HG02588 (cell line): ENCODE data around the gene ECI1.
"Not testable (repeated sequence)": the region's sequence is repeated elsewhere in the genome, so short reads cannot be mapped to it uniquely, and the experiment has no call there.

Experiments
- ATAC-seq: cut with Tn5 transposase; IDR thresholded peaks from one replicate; pipeline ENCODE4 v1.9.1; 2021; ENCODE audit warnings: mild to moderate bottlenecking, moderate library complexity; ENCODE audit not compliant: unreplicated experiment

Gene ECI1

DNA sequence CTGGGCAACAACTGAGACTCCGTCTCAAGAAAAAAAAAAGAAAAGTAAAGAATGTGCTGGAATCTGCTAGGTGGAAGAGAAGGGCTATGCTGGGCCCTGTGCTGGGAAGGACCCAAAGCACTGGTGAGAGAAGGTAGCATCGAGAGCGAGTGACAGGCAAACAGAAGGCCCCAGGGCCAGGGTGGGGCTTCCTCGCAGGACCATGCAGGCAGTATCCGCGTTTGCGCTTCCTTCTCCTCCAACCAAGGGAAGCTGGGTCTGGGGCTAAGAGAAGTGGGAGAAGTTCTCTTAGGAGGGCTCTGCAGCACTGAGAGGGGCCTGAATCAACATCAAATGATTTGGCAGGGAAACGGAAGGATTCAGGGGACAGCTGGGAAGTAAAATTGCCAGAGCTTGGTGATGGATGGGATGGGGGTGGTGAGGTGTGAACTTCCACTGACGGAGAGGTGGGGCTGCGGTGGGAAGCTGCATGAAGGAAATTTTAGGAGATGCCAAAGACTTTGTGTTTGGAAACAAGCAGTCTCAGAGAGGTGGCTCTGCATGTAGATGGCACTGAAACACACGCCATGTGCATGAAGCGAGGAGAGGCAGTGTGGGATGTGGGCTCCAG, 5.2 kb upstream of the ECI1 start:
- ATAC-seq = no peak

- no peak for ATAC-seq
Measured at GRCh38 chr16:2253293-2253692, 1.9 kb upstream of the ECI1 start.

DNA sequence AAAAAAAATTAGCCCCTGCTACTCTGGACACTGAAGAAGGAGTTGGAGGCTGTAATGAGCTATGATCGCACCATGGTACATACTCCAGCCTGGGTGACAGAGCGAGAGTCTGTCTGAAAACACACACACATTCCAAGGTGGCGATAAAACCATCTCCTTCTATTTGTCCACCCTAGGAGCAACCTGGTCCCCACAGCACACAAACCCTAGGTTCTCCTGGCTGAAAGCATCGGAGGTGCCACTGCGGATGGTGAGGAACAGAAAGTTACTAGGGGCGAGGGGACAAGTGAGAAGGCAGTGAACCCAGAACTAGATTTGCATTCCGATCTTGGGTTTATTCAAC, 1.4 kb upstream of the ECI1 start:
- ATAC-seq = no peak

DNA sequence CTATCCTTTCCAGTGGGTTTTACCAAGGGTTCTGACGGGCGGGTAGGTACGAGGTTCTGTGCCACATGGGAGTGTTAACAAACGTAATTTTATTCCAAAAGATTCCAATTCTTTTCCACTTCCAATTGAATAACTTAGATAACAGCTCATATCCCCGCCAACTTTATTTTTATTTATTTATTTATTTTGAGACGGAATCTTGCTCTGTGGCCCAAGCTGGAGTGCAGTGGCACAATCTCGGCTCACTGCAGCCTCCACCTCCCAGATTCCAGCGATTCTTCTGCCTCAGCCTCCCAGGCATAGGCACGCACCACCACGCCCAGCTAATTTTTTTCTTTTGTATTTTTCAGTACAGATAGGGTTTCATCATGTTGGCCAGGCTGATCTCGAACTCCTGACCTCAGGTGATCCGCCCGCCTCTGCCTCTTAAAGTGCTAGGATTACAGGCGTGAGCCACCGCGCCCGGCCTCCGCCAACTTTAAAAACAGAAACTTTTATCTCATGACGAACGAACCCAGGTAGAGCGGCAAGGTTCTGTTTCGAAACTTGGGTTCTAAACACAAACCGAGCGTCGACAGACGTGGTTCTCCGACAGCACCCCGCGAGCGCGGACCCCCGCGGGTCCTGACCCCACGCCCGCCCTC, 613 bp downstream of the ECI1 start:
- no peak for ATAC-seq

DNA sequence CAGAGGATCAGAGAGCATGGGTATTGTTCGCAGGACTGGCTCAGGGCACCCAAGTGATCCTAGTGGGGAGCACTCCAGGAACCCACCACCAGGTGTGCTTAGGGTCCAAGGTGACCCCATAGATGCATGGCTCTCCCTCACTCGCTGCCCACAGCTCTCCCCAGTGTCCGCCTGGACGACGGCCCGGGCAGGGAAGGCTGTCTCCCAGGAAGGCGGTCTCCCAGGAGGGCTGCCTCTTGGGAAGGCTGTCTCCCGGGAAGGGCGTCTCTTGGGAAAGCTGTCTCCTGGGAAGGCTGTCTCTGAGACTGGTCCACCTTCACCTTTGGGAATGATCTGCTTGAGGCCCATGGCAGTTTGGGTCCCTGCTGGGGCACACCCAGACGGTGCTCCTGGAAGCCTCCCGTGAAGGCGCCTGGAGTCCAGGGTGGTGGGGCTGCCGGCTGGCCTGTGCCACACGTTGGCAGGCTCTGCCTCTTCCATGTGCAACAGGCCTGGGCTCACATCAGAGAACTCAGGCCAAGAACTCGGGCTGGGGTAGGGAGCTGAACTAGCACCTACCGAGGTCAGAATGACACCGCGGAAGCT, 5.0 kb downstream of the ECI1 start:
- no peak for ATAC-seq

- no peak for ATAC-seq
Measured at GRCh38 chr16:2244926-2245795, 6.2 kb downstream of the ECI1 start.

DNA sequence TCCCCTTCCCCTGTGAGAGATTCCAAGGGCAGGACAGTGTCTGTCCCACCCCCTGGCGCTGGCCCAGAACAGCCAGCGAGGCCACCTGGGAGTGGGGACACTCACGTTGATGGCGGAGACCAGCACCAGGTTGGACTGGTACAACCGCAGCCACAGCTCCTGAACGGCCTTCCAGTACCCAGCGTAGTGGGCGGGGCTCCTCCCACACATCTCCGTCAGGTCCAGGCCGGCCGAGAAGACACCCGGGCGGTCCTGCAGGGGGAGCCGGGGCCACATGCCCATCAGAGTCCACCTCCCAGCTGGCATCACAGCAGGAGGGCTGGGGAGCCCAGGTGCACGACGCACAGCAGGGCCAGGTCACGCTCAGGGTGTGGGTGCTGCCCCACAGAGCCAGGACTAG, 7.1 kb downstream of the ECI1 start:
- ATAC-seq = no peak

GRCh38 chr16:2243781-2244180, 7.6 kb downstream of the ECI1 start:
- no peak for ATAC-seq

DNA sequence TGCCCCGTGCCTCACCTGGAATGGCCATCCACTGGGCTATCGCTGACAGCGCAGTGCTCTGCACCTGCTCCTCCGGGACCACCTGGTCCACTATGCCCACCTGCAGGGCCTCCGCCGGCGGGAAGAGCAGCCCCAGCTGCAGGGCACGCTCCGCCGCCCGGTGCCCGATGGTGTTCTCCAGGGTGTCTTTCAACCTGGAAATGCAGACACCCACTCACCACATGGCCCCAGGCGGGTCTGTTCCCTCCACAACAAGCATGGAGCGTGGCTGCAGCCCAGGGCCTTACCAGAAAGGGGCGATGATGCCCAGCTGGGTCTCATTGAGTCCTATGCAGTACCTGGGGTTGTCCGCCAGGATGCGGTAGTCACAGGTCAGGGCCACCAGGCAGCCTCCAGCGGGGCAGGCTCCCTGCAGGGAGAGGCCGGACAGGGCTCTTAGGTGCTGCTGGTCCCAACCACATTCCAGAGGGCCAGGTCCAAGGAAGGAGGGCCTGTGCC, 8.3 kb downstream of the ECI1 start:
- no peak for ATAC-seq

DNA sequence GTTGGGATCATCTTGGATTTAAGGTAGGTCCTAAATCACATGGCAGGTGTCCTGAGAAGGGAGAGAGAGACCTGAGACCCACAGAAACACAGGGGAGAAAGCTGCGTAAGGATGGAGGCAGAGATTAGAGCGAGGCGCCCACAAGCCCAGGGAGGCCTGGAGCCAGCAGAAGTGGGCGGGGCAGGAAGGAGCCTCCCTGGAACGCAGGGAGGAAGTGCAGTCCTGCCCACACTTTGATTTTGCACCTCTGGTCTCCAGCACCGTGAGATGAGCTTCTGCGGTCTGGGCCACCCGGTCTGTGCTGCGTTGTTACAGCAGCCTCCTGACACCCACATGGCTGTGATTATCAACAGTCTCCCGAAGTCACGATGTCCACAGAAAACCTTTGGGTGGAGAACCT, 8.8 kb downstream of the ECI1 start:
- no peak for ATAC-seq

- ATAC-seq = not testable (repeated sequence)
Measured at GRCh38 chr16:2240331-2240730, 11.1 kb downstream of the ECI1 start.

DNA sequence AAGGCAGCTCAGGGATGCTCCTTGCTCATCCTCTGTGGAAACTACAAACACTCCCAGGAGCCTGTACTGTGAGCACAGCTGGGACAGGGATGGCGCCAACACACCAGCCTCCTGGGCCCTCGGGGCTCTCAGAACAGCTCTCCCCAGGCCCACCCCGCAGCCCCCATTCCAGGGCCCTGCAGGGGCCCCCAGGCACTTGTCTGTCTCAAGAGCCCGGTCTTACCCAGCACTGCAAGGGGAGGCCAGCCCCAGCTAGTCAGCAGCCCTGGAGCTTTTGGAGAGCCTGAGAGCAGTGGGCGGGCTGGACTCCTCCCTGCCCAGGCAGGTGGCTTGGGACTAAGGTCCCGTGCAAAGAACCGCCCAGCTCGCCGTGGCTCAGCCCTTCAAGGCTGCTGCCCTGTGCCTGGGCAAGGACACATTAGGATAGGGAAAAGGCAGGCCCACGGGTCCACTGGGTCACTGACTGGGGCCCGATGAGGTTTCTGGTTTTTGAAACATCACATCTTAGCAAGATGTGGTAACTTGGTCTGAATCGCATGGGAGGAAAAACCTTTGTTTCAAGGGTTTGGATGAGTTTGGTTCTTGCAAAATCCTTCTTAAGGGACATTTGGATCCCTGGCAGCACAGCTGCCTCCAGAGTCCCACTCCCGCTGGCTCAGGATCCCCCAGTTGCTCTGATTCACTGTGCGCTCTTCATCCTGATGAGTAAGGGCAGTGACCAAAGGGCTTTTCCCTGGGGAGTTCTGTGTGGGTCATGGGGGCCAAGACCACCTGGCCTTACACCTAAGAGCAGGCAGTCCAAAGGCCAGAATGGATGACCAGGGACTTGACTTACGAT, 12.3 kb downstream of the ECI1 start:
- ATAC-seq = no peak

DNA sequence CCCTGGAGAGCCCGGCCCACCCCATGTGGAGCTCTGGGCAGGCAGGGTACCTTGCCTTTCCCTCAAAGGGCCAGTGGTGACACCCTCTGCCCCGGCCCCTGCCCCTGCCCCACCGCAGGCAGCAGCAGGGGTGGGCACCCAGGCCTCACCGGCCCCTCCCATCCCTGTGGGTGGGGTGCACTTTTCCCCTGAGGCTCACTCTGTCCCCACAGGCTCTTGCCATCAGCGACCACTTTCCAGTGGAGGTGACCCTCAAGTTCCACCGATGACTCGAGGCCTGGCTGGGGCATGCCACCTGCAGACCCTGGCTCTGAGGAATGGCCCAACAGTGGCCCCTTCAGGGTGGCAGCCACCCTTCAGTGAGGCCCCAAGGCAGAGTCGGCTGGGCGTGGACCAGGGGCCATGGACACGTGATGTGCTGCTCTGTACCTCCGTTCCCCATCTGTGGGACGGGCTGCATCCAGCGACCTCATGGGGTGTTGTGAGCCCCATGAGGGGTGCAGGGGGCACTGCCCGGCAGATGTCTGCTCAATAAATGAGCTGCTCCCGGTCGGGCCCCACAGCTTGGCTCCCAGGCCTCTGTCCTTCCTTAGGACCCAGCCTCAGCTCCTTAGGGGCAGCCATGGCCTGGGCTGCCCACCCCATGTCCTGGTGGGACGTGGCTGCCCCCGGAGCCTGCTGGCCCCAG, 13.1 kb downstream of the ECI1 start:
- no peak for ATAC-seq

DNA sequence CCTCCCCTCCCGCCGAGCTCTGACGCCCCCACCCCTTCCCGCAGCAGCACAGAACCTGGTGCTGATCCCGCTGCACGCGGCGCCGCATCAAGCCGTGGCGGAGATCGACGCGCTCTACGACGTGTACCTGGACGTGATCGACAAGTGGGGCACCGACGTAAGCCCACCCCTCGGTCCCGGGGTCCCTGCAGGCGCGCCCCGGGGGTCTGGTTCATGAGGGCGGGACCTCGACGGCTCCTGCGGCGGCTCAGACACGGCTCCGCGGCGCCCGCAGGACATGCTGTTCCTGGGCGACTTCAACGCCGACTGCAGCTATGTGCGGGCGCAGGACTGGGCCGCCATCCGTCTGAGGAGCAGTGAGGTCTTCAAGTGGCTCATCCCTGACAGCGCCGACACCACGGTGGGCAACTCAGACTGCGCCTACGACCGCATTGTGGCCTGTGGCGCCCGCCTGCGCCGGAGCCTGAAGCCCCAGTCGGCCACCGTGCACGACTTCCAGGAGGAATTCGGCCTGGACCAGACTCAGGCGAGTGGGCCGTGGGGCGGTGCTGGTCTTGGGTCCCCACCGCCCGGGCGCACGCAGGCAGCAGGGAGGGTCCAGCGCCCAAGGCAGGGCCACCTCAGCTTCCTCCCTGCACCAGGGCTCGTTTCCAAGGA, 13.8 kb downstream of the ECI1 start:
- ATAC-seq = no peak

GRCh38 chr16:2237102-2237482, 14.3 kb downstream of the ECI1 start:
- ATAC-seq = no peak

DNA sequence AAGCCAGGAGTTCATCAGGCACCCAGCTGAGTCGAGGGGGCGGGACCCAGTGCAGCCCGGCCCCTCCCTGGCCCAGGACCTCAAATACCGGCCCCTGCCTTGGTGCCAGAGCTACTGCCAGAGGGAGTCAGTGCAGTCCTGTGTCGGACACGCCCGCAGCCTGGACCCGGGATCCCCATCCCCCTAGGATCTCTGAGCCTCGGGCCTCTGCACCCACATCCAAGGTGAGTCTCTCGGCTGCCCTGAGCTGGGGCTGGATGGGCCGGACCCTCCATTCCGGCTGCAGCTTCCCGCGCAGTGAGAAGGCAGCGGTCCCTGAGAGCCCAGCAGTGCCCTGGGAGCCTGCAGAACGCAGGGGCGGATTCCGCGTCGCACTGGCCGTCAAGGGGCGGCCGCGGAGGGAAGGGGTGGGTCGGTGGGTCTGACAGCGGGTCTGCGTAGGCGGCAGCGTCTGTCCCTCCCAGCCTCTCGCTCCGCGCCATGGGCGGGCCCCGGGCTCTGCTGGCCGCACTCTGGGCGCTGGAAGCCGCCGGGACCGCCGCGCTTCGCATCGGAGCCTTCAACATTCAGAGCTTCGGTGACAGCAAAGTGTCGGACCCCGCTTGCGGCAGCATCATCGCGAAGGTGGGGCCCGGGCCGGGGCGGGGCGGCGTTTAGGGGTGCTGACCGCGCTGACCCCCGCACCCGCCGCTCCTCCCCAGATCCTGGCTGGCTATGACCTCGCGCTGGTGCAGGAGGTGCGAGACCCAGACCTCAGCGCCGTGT, 14.9 kb downstream of the ECI1 start, which contains the start of gene DNASE1L2:
Gene DNASE1L2, plus strand, starts transcription at position 108 of the 765 bp plus-strand sequence. Its CDS starts 373 bp downstream, at position 481.
- no peak for ATAC-seq

GRCh38 chr16:2235695-2236336, 15.6 kb downstream of the ECI1 start:
- ATAC-seq = no peak

- ATAC-seq = no peak
Measured at GRCh38 chr16:2235234-2235651, 16.1 kb downstream of the ECI1 start.
